ENCODE results near the gene HIRIP3.
"Not testable (repeated sequence)": the region's sequence is repeated elsewhere in the genome, so short reads cannot be mapped to it uniquely, and the experiment has no call there.

The HIRIP3 gene

GRCh38 chr16:30015450-30015849 is 20.0 kb upstream of the HIRIP3 start:
- not testable (repeated sequence) for H3K9me3 ChIP-seq (ENCODE audit: insufficient read depth, low read depth, low read length); H3K4me1 ChIP-seq (ENCODE audit: insufficient read depth, low read length); H3K9ac ChIP-seq (ENCODE audit: low read depth, low read length); H3K36me3 ChIP-seq (ENCODE audit: insufficient read depth, low read depth, low read length); H3K27ac ChIP-seq (ENCODE audit: low read length); H3K4me3 ChIP-seq (ENCODE audit: low read length)
- H3K27me3 ChIP-seq (ENCODE audit: insufficient read depth, low read length), result peaks cover 19% of the 10 kb centered on the region

GRCh38 chr16:30012598-30012997 is 17.2 kb upstream of the HIRIP3 start:
- H3K9ac ChIP-seq (ENCODE audit: low read depth, low read length); H3K36me3 ChIP-seq (ENCODE audit: insufficient read depth, low read depth, low read length); H3K27ac ChIP-seq (ENCODE audit: low read length); H3K9me3 ChIP-seq (ENCODE audit: insufficient read depth, low read depth, low read length); H3K4me1 ChIP-seq (ENCODE audit: insufficient read depth, low read length): not testable (repeated sequence)
- Histone ChIP-seq H3K4me3 (ENCODE audit: low read length) (0 out of 2 replicates have a peak overlapping the region, but pooled peaks have one; percentile 73), H3K27me3 (ENCODE audit: insufficient read depth, low read length) (peaks cover 37% of the 10 kb centered on the region)

GRCh38 chr16:30011714-30012504 is 16.5 kb upstream of the HIRIP3 start:
- Histone ChIP-seq H3K4me1 (ENCODE audit: insufficient read depth, low read length) (no peaks in the 10 kb centered on the region; the same call in 1 of the 2 replicates), H3K27ac (ENCODE audit: low read length) (no peak overlapping the region), H3K9me3 (ENCODE audit: insufficient read depth, low read depth, low read length) (no peaks in the 10 kb centered on the region), H3K9ac (ENCODE audit: low read depth, low read length) (no peak overlapping the region), H3K27me3 (ENCODE audit: insufficient read depth, low read length) (peaks cover 37% of the 10 kb centered on the region), H3K36me3 (ENCODE audit: insufficient read depth, low read depth, low read length) (no peaks in the 10 kb centered on the region), H3K4me3 (ENCODE audit: low read length) (peak overlapping the region; percentile 73)

- no peaks in the 10 kb centered on the region for H3K36me3 ChIP-seq (ENCODE audit: insufficient read depth, low read depth, low read length)
- no peak within 1 kb of the TSS for H3K27ac ChIP-seq (ENCODE audit: low read length)
- H3K4me3 ChIP-seq (ENCODE audit: low read length), result peak within 1 kb of the TSS; percentile 73
- H3K4me1 ChIP-seq (ENCODE audit: insufficient read depth, low read length), result no peaks in the 10 kb centered on the region; the same call in 1 of the 2 replicates
- no peak within 1 kb of the TSS for H3K9ac ChIP-seq (ENCODE audit: low read depth, low read length)
- no peaks in the 10 kb centered on the region for H3K9me3 ChIP-seq (ENCODE audit: insufficient read depth, low read depth, low read length)
- H3K27me3 ChIP-seq (ENCODE audit: insufficient read depth, low read length), result peaks cover 37% of the 10 kb centered on the region
Measured at GRCh38 chr16:30010844-30011713, 15.7 kb upstream of the HIRIP3 start, which contains the start of gene DOC2A. Gene DOC2A (minus strand): TSS chr16:30011027. CDS start chr16:30010222, 805 bp downstream.

GRCh38 chr16:30009990-30010843 is 14.8 kb upstream of the HIRIP3 start:
- Histone ChIP-seq H3K36me3 (ENCODE audit: insufficient read depth, low read depth, low read length) (no peaks in the 10 kb centered on the region), H3K27ac (ENCODE audit: low read length) (no peak overlapping the region), H3K4me3 (ENCODE audit: low read length) (peak overlapping the region; percentile 73), H3K27me3 (ENCODE audit: insufficient read depth, low read length) (peaks cover 37% of the 10 kb centered on the region), H3K4me1 (ENCODE audit: insufficient read depth, low read length) (no peaks in the 10 kb centered on the region; the same call in 1 of the 2 replicates), H3K9me3 (ENCODE audit: insufficient read depth, low read depth, low read length) (no peaks in the 10 kb centered on the region), H3K9ac (ENCODE audit: low read depth, low read length) (no peak overlapping the region)

- Histone ChIP-seq H3K27ac (ENCODE audit: low read length) (no peak overlapping the region), H3K9me3 (ENCODE audit: insufficient read depth, low read depth, low read length) (no peaks in the 10 kb centered on the region), H3K4me1 (ENCODE audit: insufficient read depth, low read length) (no peaks in the 10 kb centered on the region; the same call in 1 of the 2 replicates), H3K4me3 (ENCODE audit: low read length) (no peak overlapping the region), H3K36me3 (ENCODE audit: insufficient read depth, low read depth, low read length) (no peaks in the 10 kb centered on the region), H3K27me3 (ENCODE audit: insufficient read depth, low read length) (peaks cover 37% of the 10 kb centered on the region), H3K9ac (ENCODE audit: low read depth, low read length) (no peak overlapping the region)
Measured at GRCh38 chr16:30009085-30009862, 13.9 kb upstream of the HIRIP3 start.

- Histone ChIP-seq H3K27me3 (ENCODE audit: insufficient read depth, low read length) (peaks cover 33% of the 10 kb centered on the region), H3K4me3 (ENCODE audit: low read length) (no peak overlapping the region), H3K36me3 (ENCODE audit: insufficient read depth, low read depth, low read length) (no peaks in the 10 kb centered on the region; the same call in 1 of the 2 replicates), H3K27ac (ENCODE audit: low read length) (no peak overlapping the region), H3K4me1 (ENCODE audit: insufficient read depth, low read length) (no peaks in the 10 kb centered on the region; the same call in 1 of the 2 replicates), H3K9ac (ENCODE audit: low read depth, low read length) (no peak overlapping the region), H3K9me3 (ENCODE audit: insufficient read depth, low read depth, low read length) (no peaks in the 10 kb centered on the region)
Measured at GRCh38 chr16:30007378-30007895, 12.0 kb upstream of the HIRIP3 start.

GRCh38 chr16:30006659-30007377 is 11.4 kb upstream of the HIRIP3 start:
- no peaks in the 10 kb centered on the region; the same call in 1 of the 2 replicates for H3K36me3 ChIP-seq (ENCODE audit: insufficient read depth, low read depth, low read length)
- no peak overlapping the region for H3K9ac ChIP-seq (ENCODE audit: low read depth, low read length)
- no peaks in the 10 kb centered on the region; the same call in 1 of the 2 replicates for H3K4me1 ChIP-seq (ENCODE audit: insufficient read depth, low read length)
- H3K27ac ChIP-seq (ENCODE audit: low read length), result no peak overlapping the region
- peaks cover 27% of the 10 kb centered on the region for H3K27me3 ChIP-seq (ENCODE audit: insufficient read depth, low read length)
- no peaks in the 10 kb centered on the region for H3K9me3 ChIP-seq (ENCODE audit: insufficient read depth, low read depth, low read length)
- H3K4me3 ChIP-seq (ENCODE audit: low read length), result no peak overlapping the region

GRCh38 chr16:30006095-30006473 is 10.7 kb upstream of the HIRIP3 start:
- peaks cover 22% of the 10 kb centered on the region for H3K27me3 ChIP-seq (ENCODE audit: insufficient read depth, low read length)
- no peak overlapping the region for H3K9ac ChIP-seq (ENCODE audit: low read depth, low read length)
- H3K4me3 ChIP-seq (ENCODE audit: low read length), result no peak overlapping the region
- no peaks in the 10 kb centered on the region; the same call in 1 of the 2 replicates for H3K36me3 ChIP-seq (ENCODE audit: insufficient read depth, low read depth, low read length)
- no peaks in the 10 kb centered on the region for H3K9me3 ChIP-seq (ENCODE audit: insufficient read depth, low read depth, low read length)
- peaks cover 2% of the 10 kb centered on the region; the same call in 1 of the 2 replicates for H3K4me1 ChIP-seq (ENCODE audit: insufficient read depth, low read length)
- no peak overlapping the region for H3K27ac ChIP-seq (ENCODE audit: low read length)
